NCI-H226 (cell line): Measurements from ENCODE around the gene C1orf226.
"Not testable (repeated sequence)": the region's sequence is repeated elsewhere in the genome, so short reads cannot be mapped to it uniquely, and the experiment has no call there.

ENCODE experiments used
- DNase-seq: peaks from one replicate; pipeline ENCODE4 v3.0.0-alpha.2; 2015

The C1orf226 gene

DNA sequence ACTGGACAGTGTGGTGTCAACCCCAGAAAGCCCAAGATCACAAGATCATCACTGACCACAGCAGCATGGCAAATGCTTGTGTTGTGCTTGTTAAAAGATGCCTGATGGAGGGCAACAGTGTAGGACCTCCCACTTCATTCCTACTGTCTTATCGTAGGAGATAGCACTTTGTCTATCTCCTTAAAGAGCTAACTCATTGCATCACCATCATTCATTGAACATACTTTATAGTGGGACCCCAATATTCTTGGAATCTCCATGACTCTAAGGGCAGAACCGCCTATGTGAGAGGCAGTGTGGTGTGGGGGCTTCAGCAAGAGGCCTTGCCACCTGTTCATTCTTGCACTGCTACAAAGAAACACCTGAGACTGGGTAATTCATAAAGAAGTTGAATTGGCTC, 35.4 kb downstream of the C1orf226 start:
- DNase-seq, result no peak

- DNase-seq, result no peak
These were observed 36.1 kb downstream of the C1orf226 start for GRCh38 chr1:162417650-162418049.

DNA sequence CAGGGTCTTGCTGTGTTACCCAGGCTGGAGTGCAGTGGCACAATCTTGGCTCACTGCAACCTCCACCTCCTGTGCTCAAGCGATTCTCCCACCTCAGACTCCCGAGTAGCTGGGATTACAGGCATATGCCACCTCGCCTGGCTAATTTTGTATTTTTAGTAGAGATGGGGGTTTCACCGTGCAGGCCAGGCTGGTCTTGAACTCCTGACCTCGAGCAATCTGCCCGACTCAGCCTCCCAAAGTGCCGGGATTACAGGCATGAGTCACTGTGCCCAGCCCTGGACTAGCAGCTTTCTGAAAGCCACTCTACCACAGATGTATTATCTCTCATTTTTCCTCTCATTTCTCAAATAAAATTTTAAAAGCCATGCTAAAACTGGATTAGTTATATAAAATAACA, 37.1 kb downstream of the C1orf226 start:
- DNase-seq, result not testable (repeated sequence)

- not testable (repeated sequence) for DNase-seq
These were observed 38.0 kb downstream of the C1orf226 start for GRCh38 chr1:162419450-162419931.

DNA sequence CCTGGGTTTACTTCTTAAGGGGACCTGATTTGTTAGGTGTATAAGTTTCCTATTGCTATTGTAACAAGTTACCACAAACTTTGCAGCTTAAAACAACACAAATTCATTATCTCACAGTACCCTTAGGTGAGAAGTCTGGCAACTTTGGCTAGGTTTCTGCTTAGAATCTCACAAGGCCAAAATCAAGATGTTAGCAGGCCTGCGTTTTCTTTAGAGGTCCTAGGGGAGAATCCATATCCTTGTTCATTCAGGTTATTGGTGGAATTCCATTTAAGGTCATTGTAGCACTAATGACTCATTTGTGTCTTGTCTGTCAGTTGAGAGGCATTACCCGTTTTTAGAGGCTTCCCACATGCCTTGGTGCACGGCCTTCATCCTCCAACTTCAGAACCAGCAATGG, 38.6 kb downstream of the C1orf226 start:
- DNase-seq, result no peak

GRCh38 chr1:162421258-162422164, 40.0 kb downstream of the C1orf226 start:
- DNase-seq, result no peak

DNA sequence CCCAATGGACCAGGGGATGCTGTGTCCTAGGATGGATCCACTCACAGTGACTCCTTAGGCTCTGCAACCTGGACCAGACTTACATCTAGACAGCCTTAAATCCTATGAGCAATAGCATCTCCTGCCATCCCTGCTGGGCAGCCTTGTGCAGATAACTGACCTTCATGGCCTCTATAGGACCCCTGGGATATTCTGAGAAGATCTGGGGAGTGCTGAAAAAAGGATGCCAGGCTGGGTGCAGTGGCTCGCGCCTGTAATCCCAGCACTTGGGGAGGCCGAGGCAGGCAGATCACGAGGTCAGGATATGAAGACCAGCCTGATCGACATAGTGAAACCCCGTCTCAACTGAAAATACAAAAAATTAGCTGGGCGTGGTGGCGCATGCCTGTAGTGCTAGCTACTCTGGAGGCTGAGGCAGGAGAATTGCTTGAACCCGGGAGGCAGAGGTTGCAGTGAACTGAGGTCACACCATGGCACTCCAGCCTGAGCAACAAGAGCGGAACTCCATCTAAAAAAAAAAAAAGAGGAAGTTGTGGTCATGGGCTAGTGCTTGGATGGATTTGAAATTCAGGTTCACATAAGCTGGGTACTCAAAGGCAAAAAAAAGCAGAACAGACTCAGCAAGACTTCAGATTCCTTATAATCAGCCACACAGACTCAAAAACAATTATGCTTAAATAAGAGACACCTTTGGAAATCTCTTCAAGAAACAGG, 41.3 kb downstream of the C1orf226 start:
- no peak for DNase-seq

GRCh38 chr1:162430583-162430982, 49.1 kb downstream of the C1orf226 start:
- no peak for DNase-seq

DNA sequence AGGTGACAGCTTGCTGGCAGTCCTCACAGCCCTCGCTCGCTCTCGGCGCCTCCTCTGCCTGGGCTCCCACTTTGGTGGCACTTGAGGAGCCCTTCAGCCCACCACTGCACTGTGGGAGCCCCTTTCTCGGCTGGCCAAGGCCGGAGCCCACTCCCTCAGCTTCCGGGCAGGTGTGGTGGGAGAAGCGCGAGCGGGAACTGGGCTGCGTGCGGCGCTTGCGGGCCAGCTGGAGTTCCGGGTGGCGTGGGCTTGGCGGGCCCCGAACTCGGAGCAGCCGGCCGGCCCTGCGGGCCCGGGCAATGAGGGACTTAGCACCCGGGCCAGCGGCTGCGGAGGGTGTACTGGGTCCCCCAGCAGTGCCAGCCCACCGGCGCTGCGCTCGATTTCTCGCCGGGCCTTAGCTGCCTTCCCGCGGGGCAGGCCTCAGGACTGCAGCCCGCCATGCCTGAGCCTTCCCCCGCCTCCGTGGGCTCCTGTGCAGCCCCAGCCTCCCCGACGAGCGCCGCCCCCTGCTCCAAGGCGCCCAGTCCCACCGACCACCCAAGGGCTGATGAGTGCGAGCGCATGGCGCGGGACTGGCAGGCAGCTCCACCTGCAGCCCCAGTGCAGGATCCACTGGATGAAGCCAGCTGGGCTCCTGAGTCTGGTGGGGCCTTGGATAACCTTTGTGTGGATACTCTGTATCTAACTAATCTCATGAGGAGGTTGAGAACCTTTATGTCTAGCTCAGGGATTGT, 51.6 kb downstream of the C1orf226 start:
- DNase-seq, result not testable (repeated sequence)
